Endothelial cell (in vitro differentiated cells): ENCODE results near the gene PAPOLA. TPM values are rescaled to one million over a fixed set of nuclear protein-coding genes. Genes with fewer than 3 reads are reported as not detected.
"Not testable (repeated sequence)": the region's sequence is repeated elsewhere in the genome, so short reads cannot be mapped to it uniquely, and the experiment has no call there.

Experiments
- DNase-seq: peaks from one replicate; pipeline ENCODE4 v3.0.0; 2021; ENCODE audit warnings: low spot score
- H3K27ac Mint-ChIP-seq: one replicate; pipeline ENCODE4 v1.8.0; 2021; ENCODE audit warnings: mixed read lengths, inconsistent platforms; ENCODE audit not compliant: unreplicated experiment
- H3K27me3 Mint-ChIP-seq: one replicate; pipeline ENCODE4 v1.8.0; 2021; ENCODE audit warnings: mild to moderate bottlenecking, moderate library complexity, mixed read lengths, inconsistent platforms; ENCODE audit not compliant: unreplicated experiment
- H3K36me3 Mint-ChIP-seq: one replicate; pipeline ENCODE4 v1.8.0; 2021; ENCODE audit warnings: mild to moderate bottlenecking, low read depth, mixed read lengths, inconsistent platforms; ENCODE audit not compliant: unreplicated experiment
- H3K4me1 Mint-ChIP-seq: one replicate; pipeline ENCODE4 v1.8.0; 2021; ENCODE audit warnings: mild to moderate bottlenecking, mixed read lengths, inconsistent platforms; ENCODE audit not compliant: unreplicated experiment
- H3K4me3 Mint-ChIP-seq: one replicate; pipeline ENCODE4 v1.8.0; 2021; ENCODE audit warnings: mild to moderate bottlenecking, mixed read lengths, inconsistent platforms; ENCODE audit not compliant: unreplicated experiment
- H3K9me3 Mint-ChIP-seq: one replicate; pipeline ENCODE4 v1.8.0; 2021; ENCODE audit warnings: mixed read lengths, inconsistent platforms; ENCODE audit not compliant: unreplicated experiment
- CTCF ChIP-seq: fragments of 200-600 bp; sonication (generic); IDR thresholded peaks from one replicate; pipeline ENCODE4 v1.5.0; 2021; ENCODE audit warnings: antibody characterized with exemption; ENCODE audit not compliant: unreplicated experiment
- total RNA-seq: library from RNA; stranded (reverse); fragmentation: NEBNext Ultra II Directional; extraction: Animal tissue kit (Norgen Biotek cat#: 25700); gene quantifications from one replicate; pipeline ENCODE4 v1.2.1, GENCODE V29; 2021; ENCODE audit not compliant: unreplicated experiment

Gene PAPOLA
- total RNA-seq, 1 donor from 2014 or later, result 161 TPM

- Mint-ChIP-seq H3K4me3 (no peak overlapping the region), H3K27ac (no peak overlapping the region), H3K4me1 (no peaks in the 10 kb centered on the region), H3K9me3 (no peaks in the 10 kb centered on the region), H3K27me3 (peaks cover 2% of the 10 kb centered on the region), H3K36me3 (no peaks in the 10 kb centered on the region)
- no peak for DNase-seq
- TF ChIP-seq CTCF, result no peak
These were observed 40.0 kb upstream of the PAPOLA start for GRCh38 chr14:96461950-96462798.

GRCh38 chr14:96464136-96464535 is 38.0 kb upstream of the PAPOLA start:
- Mint-ChIP-seq H3K27me3 (no peaks in the 10 kb centered on the region), H3K4me1 (no peaks in the 10 kb centered on the region), H3K36me3 (no peaks in the 10 kb centered on the region), H3K4me3 (no peak overlapping the region), H3K9me3 (no peaks in the 10 kb centered on the region), H3K27ac (no peak overlapping the region)
- TF ChIP-seq CTCF, result no peak
- no peak for DNase-seq

GRCh38 chr14:96466918-96467317 is 35.3 kb upstream of the PAPOLA start:
- Mint-ChIP-seq H3K27me3 (no peaks in the 10 kb centered on the region), H3K4me3 (no peak overlapping the region), H3K36me3 (no peaks in the 10 kb centered on the region), H3K27ac (no peak overlapping the region), H3K4me1 (no peaks in the 10 kb centered on the region), H3K9me3 (no peaks in the 10 kb centered on the region)
- DNase-seq, result no peak
- TF ChIP-seq CTCF, result no peak

DNA sequence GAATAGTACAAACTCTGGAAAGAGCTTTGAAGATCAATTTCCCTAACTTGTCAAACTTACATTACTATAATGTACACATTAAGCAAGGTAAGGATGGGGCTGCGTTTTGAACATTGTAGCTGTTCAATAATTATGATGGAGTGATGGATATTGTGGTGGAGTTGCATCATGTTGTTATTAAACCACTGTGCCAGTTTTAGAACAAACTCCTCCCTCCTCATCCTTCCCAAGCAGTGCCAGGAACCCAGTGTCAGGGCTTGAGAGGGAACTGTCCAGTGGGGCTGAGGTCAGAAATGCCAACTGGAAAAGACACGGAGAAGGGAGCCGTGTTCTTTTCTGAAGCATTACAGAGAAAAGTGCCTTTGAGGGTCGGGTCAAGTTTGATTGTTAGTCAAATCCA is 31.9 kb upstream of the PAPOLA start:
- Mint-ChIP-seq H3K36me3 (no peaks in the 10 kb centered on the region), H3K4me1 (no peaks in the 10 kb centered on the region), H3K27me3 (no peaks in the 10 kb centered on the region), H3K27ac (no peak overlapping the region), H3K9me3 (no peaks in the 10 kb centered on the region), H3K4me3 (no peak overlapping the region)
- TF ChIP-seq CTCF, result no peak
- DNase-seq, result no peak

- not testable (repeated sequence) for H3K4me3 Mint-ChIP-seq, H3K27me3 Mint-ChIP-seq, H3K27ac Mint-ChIP-seq, DNase-seq, H3K36me3 Mint-ChIP-seq, H3K9me3 Mint-ChIP-seq, H3K4me1 Mint-ChIP-seq
These were observed 31.2 kb upstream of the PAPOLA start for GRCh38 chr14:96470967-96471366.
